HEK293T (cell line): ENCODE results near the gene USP3.

Source experiments
- CTCF ChIA-PET: fragments of 350-600 bp; formaldehyde crosslinking; extraction: SDS; loops from one replicate; lab custom pipeline; 2021; ENCODE audit warnings: antibody characterized with exemption, inconsistent platforms; lab: Yijun Ruan, JAX
- POLR2A ChIA-PET: fragments of 350-600 bp; formaldehyde crosslinking; extraction: SDS; loops from one replicate; lab custom pipeline; 2020; ENCODE audit warnings: antibody characterized with exemption, inconsistent platforms; lab: Yijun Ruan, JAX
- DNase-seq: peaks from one replicate; pipeline ENCODE4 v3.0.0; 2012; ENCODE audit warnings: mixed read lengths; ENCODE audit errors: extremely low spot score
- ARNT ChIP-seq: fragments of 450-650 bp; IDR thresholded peaks from 2 replicates; pipeline ENCODE4 v1.6.1; 2017; ENCODE audit warnings: mild to moderate bottlenecking
- BHLHE40 ChIP-seq: fragments of 450-650 bp; IDR thresholded peaks from 2 replicates; pipeline ENCODE4 v1.6.1; 2016; ENCODE audit warnings: mild to moderate bottlenecking, moderate library complexity, borderline replicate concordance
- CTBP1 ChIP-seq: fragments of 450-650 bp; IDR thresholded peaks from 2 replicates; pipeline ENCODE4 v1.6.1; 2016; ENCODE audit warnings: borderline replicate concordance
- ELF4 ChIP-seq: fragments of 450-650 bp; IDR thresholded peaks from 2 replicates; pipeline ENCODE4 v1.6.1; 2017; ENCODE audit warnings: antibody characterized with exemption
- FOXA1 ChIP-seq: fragments of 450-650 bp; IDR thresholded peaks from 2 replicates; pipeline ENCODE4 v1.6.1; 2016; ENCODE audit warnings: mild to moderate bottlenecking
- FOXK2 ChIP-seq: fragments of 450-650 bp; IDR thresholded peaks from 2 replicates; pipeline ENCODE4 v1.6.1; 2016; ENCODE audit warnings: mild to moderate bottlenecking
- FOXM1 ChIP-seq: fragments of 450-650 bp; IDR thresholded peaks from 2 replicates; pipeline ENCODE4 v1.6.1; 2017; ENCODE audit warnings: mild to moderate bottlenecking, borderline replicate concordance
- HDGF ChIP-seq: fragments of 450-650 bp; IDR thresholded peaks from 2 replicates; pipeline ENCODE4 v1.6.1; 2017; ENCODE audit warnings: antibody characterized with exemption, borderline replicate concordance
- L3MBTL2 ChIP-seq: fragments of 450-650 bp; conservative IDR thresholded peaks from 2 replicates; pipeline ENCODE4 v1.6.1; 2016; ENCODE audit warnings: mild to moderate bottlenecking
- LEF1 ChIP-seq: fragments of 450-650 bp; IDR thresholded peaks from 2 replicates; pipeline ENCODE4 v1.6.1; 2017; ENCODE audit warnings: mild to moderate bottlenecking, borderline replicate concordance
- NFRKB ChIP-seq: fragments of 450-650 bp; IDR thresholded peaks from 2 replicates; pipeline ENCODE4 v1.6.1; 2016; ENCODE audit warnings: mild to moderate bottlenecking, moderate library complexity
- SP1 ChIP-seq: fragments of 450-650 bp; IDR thresholded peaks from 2 replicates; pipeline ENCODE4 v1.6.1; 2017
- SUZ12 ChIP-seq: fragments of 450-650 bp; IDR thresholded peaks from 2 replicates; pipeline ENCODE4 v1.6.1; 2016; ENCODE audit warnings: mild to moderate bottlenecking
- TARDBP ChIP-seq: fragments of 450-650 bp; IDR thresholded peaks from 2 replicates; pipeline ENCODE4 v1.6.1; 2016
- ZNF384 ChIP-seq: fragments of 450-650 bp; IDR thresholded peaks from 2 replicates; pipeline ENCODE4 v1.6.1; 2016
- TF ChIP-seq, protein P1 (sequence below): fragments of 450-650 bp; IDR thresholded peaks from 2 replicates; pipeline ENCODE4 v1.6.1; 2016

Gene USP3

DNA sequence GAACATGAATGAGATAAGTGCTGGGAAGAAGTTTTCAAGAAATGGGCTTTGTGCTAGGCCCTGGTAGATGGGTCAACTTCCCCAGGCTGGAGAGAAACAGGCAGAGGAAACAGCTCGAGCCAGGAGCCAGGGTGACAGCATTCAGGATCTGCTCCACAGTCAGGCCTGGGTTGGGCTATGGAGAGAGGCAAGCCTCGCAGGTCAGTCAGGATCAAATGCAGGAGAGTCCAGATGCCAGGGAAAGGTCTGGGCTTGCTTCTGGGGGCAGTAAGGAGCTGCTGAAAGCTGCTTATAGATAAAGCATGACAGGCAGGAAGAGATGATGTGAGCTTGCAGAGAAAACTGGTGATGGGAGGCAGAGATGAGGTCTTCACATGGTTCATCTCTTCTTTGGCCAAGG is 11.0 kb upstream of the USP3 start:
- TF ChIP-seq HDGF = no peak
- TF ChIP-seq, protein P1, sequence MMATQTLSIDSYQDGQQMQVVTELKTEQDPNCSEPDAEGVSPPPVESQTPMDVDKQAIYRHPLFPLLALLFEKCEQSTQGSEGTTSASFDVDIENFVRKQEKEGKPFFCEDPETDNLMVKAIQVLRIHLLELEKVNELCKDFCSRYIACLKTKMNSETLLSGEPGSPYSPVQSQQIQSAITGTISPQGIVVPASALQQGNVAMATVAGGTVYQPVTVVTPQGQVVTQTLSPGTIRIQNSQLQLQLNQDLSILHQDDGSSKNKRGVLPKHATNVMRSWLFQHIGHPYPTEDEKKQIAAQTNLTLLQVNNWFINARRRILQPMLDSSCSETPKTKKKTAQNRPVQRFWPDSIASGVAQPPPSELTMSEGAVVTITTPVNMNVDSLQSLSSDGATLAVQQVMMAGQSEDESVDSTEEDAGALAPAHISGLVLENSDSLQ = no peak
- no peak for TF ChIP-seq FOXM1
- no peak for TF ChIP-seq FOXK2
- ChIA-PET POLR2A (no interaction called here), CTCF (interaction anchor here (1.1 to 1.7 kb wide), 2 partner anchors 9 to 21 kb away, joined by 3 to 5 read pairs; no protein-coding TSS in a partner anchor)
- DNase-seq = no peak

DNA sequence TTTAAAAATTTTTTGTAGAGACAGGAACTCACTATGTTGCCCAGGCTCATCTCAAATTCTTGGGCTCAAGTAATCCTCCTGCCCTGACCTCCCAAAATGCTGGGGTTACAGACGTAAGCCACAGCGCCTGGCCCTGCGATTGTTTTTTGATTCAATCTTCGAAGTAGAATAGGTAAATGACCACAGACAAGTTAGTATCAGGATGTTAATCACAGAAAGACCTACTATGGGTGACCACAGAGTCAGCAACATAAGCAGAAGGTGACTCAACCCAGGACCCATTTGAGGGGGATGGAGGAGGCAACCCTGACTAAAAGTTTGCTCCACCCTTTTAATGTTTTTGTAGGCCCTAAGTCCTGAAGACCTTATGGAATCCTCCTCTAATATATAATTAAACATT is 10.0 kb upstream of the USP3 start:
- ChIA-PET CTCF (no interaction called here), POLR2A (no interaction called here)
- DNase-seq = no peak
- TF ChIP-seq ARNT (no peak), FOXA1 (no peak), SUZ12 (no peak), FOXM1 (no peak), CTBP1 (no peak), ZNF384 (no peak), FOXK2 (no peak), BHLHE40 (no peak), L3MBTL2 (no peak), TARDBP (no peak)

- ChIA-PET POLR2A (interaction anchor here (0.9 to 1.2 kb wide), 2 partner anchors 8 to 10 kb away, joined by 3 to 4 read pairs; no protein-coding TSS in a partner anchor), CTCF (interaction anchor here (0.9 to 1.6 kb wide), 3 partner anchors 8 to 22 kb away, joined by 3 to 9 read pairs (median 3); no protein-coding TSS in a partner anchor)
- no peak for DNase-seq
- TF ChIP-seq, protein P1 = no peak
- no peak for TF ChIP-seq FOXA1
- TF ChIP-seq CTBP1 = no peak
- TF ChIP-seq ARNT = no peak
- TF ChIP-seq ELF4 = no peak
- no peak for TF ChIP-seq ZNF384
- no peak for TF ChIP-seq FOXK2
- TF ChIP-seq SUZ12 = no peak
- TF ChIP-seq NFRKB = no peak
- TF ChIP-seq BHLHE40 = no peak
Measured at GRCh38 chr15:63495343-63495742, 9.1 kb upstream of the USP3 start.

DNA sequence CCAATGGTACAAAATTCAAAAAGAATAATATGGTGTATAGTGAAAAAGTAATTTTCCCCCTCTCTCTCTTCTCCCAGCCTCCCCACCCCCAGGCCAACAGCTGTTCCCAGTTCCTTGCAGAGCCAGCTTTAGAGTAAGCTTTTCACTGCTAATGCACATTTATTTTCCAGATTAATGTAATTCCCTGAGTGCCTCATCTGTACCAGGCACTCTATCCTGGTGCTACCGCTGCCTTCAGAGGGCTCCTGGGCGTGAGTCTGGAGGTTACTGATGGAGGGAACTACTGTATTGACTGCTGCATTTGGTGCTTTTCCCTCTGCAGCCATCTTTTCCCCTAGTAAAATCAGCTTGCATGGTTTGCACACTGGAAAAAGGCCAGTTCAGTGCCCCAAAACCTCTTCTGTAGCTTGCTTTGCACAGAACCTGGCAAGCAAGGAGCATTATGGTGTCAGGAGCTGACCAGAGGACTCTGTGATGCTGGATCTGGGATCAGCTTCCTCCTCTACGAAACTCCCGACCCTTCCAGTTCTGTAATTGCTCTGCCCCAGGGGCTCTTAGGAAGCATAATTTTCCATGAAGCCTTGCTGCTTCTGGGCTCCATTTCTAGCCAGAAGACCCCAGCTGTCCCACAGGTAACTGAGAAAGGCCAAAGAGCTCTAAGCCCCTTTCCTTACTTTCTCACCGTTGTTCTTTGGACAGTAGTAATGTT is 8.5 kb upstream of the USP3 start:
- POLR2A ChIA-PET = interaction anchor here (0.9 to 1.2 kb wide), 2 partner anchors 9 to 10 kb away, joined by 3 to 4 read pairs; no protein-coding TSS in a partner anchor
- DNase-seq = no peak
- TF ChIP-seq FOXM1 = no peak
- no peak for TF ChIP-seq TARDBP
- TF ChIP-seq, protein P1 = no peak
- TF ChIP-seq ARNT = no peak
- TF ChIP-seq FOXK2 = no peak
- TF ChIP-seq LEF1 = no peak
- no peak for TF ChIP-seq ELF4
- no peak for TF ChIP-seq NFRKB
- TF ChIP-seq SUZ12 = no peak
- no peak for TF ChIP-seq BHLHE40
- no peak for TF ChIP-seq CTBP1
- no peak for TF ChIP-seq ZNF384
- no peak for TF ChIP-seq FOXA1
- TF ChIP-seq HDGF = no peak
- TF ChIP-seq SP1 = no peak
- no peak for TF ChIP-seq L3MBTL2
- CTCF ChIA-PET = interaction anchor here (0.6 to 1.6 kb wide), 4 partner anchors 8 to 35 kb away, joined by 3 to 9 read pairs (median 3); no protein-coding TSS in a partner anchor

- ChIA-PET POLR2A (no interaction called here), CTCF (interaction anchor here (1.6 kb wide), 1 partner anchor 14 kb away, joined by 4 read pairs; no protein-coding TSS in a partner anchor)
- no peak for DNase-seq
- no peak for TF ChIP-seq BHLHE40
- no peak for TF ChIP-seq FOXK2
- no peak for TF ChIP-seq FOXA1
- TF ChIP-seq HDGF = no peak
- TF ChIP-seq ZNF384 = no peak
- TF ChIP-seq CTBP1 = no peak
- no peak for TF ChIP-seq L3MBTL2
- no peak for TF ChIP-seq NFRKB
- TF ChIP-seq ARNT = no peak
- TF ChIP-seq FOXM1 = no peak
- TF ChIP-seq TARDBP = no peak
- TF ChIP-seq, protein P1 = no peak
- no peak for TF ChIP-seq SUZ12
- no peak for TF ChIP-seq SP1
- TF ChIP-seq LEF1 = no peak
- TF ChIP-seq ELF4 = no peak
Measured at GRCh38 chr15:63497642-63498467, 6.5 kb upstream of the USP3 start.
